ENCODE measurements around the gene CLDN4. TPM values are rescaled to one million over a fixed set of nuclear protein-coding genes. Genes with fewer than 3 reads are reported as not detected.
A peak's percentile ranks its signal among the peaks of the same experiment; 100 is the strongest.
"Not testable (repeated sequence)": the region's sequence is repeated elsewhere in the genome, so short reads cannot be mapped to it uniquely, and the experiment has no call there.

The CLDN4 gene
- total RNA-seq, 1 donor from 2014 or later = 0.71 TPM

DNA sequence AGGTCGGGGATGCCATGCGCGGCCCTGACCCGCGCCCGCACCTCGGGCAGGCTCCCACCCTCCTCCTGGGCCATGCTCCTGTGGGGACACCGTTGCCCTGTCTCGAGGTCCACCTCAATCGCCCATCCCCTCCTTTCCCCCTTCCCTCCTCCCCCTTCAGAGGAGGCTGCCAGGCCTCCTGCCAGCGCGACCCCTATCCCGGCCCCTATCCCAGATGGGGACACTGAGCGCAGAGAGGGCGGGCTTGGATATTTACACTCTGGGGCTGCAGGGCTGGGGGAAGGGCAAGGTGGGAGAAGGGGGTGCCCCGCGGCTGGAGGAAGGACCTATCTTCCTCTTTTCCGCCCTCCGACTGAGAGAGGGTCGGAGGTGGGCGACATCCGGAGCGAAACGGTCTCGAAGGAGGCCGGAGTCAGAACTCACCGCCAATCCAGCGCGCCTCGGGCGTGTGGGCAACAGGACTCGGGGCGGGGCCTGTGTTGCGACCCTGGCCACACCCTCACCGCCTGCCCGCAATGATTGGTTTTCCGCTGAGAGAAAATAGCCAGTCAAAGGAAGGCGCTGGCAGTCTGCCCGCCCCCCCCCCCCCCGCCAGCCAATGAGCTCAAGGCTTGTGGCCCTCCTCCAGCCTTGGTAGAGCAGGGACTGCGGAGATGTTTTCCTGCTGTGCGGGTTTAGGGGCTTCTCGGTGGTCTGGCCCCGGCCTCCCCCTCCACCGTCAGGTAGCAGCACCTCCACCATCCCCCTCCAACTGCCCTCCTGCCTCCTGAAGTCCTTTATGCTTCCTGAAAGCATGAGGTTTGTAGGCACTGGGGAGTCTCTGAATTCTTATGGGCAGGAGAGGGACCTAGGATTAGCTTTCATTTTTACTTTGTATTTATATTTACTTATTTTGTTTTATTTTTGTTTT is 11.5 kb downstream of the CLDN4 start, which contains the start of gene METTL27:
Gene METTL27, minus strand, starts transcription at position 450 of the 910 bp plus-strand sequence. Its CDS starts 376 bp downstream, at position 74.
- peak; percentile 95 for DNase-seq (ENCODE audit: low spot score)

DNA sequence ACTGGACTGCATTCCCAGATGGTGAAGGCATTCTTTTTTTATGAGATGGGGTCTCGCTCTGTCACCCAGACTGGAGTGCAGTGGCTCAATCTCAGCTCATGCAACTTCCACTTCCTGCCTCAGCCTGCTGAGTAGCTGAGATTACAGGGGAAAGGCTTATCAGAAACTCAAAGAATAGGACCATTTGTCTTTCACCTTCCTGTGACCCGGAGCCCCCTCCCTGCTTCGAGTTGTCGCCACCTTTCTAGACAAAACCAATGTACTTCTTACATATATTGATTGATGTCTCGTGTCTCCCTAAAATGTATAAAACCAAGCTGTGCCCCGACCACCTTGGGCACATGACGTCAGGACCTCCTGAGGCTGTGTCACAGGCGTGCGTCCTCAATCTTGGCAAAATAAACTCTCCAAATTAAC is 13.3 kb downstream of the CLDN4 start:
- DNase-seq (ENCODE audit: low spot score) = no peak

DNA sequence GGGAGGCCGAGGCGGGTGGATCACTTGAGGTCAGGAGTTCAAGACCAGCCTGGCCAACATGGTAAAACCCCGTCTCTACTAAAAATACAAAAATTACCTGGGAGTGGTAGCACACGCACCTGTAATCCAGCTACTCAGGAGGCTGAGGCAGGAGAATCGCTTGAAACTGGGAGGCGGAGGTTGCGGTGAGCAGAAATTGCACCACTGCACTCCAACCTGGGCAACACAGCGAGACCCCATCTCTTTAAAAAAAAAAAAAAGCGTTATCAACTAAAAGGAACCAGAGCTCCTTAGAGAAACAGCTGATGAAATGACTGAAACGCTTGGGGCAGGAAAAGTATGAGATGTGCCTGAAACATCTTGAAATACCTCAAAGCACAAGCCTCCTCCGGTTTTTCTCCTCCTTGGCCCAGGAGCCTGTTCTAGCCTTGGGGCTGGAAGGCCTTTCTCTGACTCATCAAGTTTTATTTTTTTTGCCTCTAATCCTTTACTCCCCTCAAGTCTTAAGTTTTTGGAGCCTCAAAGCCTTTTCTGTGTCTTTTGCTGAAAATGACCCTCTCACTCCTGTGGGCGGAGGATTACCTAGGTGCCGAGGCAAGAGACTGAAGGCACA is 14.2 kb downstream of the CLDN4 start:
- DNase-seq (ENCODE audit: low spot score) = no peak

DNA sequence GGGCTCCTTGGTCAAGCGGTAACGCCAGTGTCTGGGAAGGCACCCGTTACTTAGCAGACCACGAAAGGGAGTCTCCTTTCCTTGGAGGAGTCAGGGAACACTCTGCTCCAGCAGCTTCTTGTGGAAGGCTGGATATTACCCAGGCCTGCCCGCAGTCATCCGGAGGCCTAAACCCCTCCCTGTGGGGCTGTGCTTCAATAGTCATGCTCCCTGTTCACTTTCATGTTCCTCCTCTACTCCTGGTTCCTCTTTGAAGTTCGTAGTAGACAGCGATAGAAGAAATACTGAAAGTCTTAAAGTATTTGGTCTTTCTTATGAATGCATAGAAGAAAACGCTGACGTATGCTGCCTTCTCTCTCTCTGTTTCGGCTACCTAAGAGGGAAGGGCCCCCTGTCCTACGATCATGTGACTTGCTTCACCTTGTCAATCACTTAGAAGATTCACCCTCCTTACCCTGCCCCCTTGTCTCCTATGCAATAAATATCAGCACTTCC is 15.0 kb downstream of the CLDN4 start:
- DNase-seq (ENCODE audit: low spot score) = not testable (repeated sequence)

DNA sequence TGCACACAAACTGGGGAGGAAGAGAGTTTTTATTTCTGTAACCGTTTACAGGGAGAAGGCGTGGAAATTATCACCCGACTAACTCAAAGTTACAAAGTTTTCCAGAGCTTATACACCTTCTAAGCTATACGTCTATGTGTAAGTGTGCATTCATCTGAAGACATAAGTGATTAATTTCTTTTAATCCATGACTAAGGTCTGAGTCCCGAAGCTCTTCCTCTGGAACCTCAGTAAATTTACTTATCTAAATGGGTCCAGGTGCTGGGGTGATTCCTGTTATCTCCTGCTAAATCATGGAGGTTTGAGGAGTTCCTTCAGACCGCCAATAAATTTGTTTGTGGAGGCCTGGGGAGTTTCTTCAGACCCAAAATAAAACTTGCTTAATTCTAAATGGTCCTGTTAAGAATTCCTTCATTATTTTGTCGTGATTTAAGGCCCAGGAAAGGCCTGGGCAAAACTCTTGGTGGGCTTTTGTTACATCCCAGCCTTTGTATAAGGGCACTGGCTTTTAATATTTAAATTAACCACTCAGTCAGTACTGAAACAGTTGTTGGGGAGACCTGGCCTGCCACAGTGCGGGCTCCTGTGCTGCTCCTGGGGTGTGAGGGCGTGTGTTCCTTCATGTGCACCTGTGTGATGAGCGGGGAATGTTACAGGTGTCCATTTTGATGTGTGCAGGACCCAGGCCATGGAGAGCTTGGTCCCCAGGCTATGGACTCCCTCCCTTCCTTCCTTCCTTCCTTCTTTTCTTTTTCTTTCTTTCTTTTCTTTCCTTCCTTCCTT is 17.3 kb downstream of the CLDN4 start:
- no peak for DNase-seq (ENCODE audit: low spot score)

DNA sequence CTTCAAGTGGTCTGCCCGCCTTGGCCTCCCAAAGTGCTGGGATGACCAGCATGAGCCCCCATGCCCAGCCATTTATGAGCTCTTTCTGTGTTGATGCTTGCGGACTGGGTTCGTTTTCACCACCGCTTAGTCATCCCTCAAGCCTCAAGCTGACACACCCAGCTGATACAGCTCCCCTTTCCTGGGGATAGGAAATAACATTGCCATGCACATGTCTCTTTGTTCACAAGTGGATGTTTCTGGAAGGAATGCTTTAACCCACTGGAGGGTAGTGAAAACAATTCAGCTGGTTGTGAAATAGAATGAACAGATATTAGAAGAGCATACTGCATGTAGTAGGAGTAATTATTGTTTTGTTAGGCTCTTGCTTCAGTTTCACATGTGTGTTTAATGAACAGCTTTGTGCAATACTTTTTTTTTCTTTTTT is 20.0 kb downstream of the CLDN4 start:
- DNase-seq (ENCODE audit: low spot score) = no peak

DNA sequence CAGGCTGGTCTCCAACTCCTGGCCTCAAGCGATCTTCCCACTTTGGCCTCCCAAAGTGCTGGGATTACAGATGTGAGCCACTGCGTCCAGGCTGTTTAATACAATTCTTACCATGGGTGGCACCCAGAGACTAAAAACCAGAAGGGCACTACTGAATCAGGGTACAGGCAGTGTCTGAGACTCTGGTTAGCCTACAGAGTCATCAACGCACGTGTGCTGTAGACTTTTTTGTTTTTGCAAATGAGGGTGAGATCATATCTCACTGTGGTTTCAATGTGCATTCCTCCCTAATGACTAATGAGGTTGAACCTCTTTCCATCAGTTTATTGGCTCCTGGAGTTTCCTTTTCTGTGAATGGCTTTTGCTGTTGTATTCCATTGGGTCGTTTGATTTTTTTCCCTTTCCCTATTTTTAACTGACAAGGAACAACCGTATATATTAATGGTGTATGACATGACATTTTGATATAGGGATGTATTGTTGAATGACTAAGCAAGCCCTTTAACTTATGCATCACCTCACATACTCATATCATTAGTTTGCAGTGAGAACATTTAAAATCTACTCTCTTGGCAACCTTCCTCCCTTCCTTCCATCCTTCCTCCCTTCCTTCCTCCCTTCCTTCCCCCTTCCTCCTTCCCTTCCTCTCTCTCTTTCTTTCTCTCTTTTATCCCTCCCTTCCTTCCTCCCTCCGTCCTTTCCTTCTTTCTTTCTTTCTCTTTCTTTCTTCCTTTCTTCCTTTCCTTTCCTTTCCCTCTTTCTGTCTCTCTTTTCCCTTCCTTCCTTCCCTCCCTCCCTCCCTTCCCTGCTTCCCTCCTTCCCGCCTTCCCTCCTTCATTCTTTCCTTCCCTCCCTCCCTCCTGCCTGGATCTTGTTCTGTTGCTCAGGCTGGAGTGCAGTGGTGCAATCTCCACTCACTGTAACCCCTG is 20.9 kb downstream of the CLDN4 start:
- no peak for DNase-seq (ENCODE audit: low spot score)

DNA sequence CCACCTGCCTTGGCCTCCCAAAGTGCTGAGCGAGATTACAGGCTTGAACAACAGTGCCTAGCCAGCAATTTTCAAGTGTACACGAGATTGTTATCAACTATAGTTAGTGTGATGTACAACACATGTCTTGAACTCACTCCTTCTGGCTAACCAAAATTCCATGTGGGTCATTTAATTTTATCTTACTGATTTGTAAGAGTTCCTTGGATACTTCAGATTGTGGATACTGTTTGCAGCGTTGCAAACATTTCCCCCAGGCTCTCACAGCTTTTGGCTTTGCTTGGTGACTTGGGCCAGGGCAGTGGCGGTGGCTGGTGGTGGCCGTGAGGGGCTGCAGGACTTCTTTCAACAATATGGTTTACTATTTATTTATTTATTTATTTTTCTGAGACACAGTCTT is 21.7 kb downstream of the CLDN4 start:
- no peak for DNase-seq (ENCODE audit: low spot score)

DNA sequence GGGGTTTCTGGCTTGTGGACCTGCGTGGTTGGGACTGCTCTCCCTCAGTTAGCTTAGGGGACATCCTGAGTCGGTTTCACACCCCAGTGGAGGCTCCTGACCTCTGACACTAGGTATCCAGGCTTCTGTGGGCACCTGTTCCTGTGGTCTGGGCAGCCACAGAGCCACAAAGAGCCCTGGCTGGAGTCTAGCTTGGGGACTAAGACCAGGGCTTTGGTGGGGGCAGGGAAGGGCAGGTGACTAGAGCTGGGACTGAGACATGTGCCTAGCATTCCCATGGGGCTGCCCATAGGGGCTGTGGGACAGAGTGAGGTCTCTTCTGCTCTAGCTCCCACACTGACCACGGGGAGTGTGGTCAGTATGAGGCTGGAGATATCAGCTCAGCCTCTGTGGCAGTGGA is 26.1 kb downstream of the CLDN4 start:
- no peak for DNase-seq (ENCODE audit: low spot score)

DNA sequence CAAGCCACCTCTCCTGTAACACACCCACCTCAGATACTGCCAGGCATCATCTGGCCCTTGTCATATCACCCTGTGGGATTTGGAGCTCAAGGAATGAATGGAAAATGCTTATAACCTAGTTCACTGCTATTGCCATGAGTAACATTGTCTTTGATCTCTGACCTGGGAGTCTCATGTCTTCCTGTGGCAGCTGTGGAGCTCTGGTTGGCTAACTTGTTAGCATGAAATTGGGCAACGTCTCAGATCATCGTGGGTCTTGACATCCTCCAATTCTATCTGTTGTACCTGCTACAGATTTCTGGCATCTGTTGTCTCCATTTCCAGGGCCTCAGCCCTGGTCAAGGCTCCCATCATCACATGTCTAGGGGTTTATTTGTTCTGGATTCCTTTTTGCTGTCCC is 28.0 kb downstream of the CLDN4 start:
- DNase-seq (ENCODE audit: low spot score) = no peak

DNA sequence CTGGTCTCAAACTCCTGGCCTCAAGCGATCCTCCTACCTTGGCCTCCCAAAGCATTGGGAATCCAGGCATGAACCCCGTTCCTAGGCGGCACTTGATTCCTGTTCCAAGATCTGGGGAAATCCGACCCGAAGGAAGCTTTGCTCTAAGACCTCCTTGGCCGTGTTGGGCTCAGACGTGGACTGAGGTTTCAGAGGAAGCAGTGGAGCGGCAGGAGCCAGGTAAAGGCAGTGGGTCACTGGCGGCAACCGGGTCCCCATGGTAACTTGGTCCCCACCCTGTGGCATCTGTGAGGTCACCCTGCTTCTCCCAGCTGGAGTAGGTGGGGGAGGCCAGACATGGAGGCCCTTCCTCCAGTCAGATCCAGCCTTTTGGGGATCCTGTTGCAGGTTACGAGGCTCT is 30.1 kb downstream of the CLDN4 start, which contains the start of gene TMEM270:
Gene TMEM270, plus strand, starts transcription at position 301 of the 400 bp plus-strand sequence. Its CDS starts 36 bp downstream, at position 337.
- no peak for DNase-seq (ENCODE audit: low spot score)

DNA sequence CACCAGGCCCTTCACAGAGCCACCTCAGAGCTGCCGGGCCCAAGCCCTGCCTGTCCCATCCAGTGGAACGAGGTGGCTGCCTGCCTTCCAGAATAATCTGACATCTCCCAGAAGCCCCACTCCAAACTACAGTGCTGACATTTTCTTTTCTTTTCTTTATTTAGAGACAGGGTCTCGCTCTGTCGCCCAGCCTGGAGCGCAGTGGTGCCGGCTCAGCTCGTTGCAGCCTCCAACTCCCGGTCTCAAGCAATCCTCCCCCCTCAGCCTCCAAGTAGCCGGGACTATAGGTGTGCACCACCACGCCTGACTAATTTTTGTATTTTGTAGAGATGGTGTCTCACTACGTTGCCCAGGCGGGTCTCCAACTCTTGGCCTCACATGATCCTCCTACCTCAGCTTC is 30.5 kb downstream of the CLDN4 start:
- DNase-seq (ENCODE audit: low spot score) = no peak

DNA sequence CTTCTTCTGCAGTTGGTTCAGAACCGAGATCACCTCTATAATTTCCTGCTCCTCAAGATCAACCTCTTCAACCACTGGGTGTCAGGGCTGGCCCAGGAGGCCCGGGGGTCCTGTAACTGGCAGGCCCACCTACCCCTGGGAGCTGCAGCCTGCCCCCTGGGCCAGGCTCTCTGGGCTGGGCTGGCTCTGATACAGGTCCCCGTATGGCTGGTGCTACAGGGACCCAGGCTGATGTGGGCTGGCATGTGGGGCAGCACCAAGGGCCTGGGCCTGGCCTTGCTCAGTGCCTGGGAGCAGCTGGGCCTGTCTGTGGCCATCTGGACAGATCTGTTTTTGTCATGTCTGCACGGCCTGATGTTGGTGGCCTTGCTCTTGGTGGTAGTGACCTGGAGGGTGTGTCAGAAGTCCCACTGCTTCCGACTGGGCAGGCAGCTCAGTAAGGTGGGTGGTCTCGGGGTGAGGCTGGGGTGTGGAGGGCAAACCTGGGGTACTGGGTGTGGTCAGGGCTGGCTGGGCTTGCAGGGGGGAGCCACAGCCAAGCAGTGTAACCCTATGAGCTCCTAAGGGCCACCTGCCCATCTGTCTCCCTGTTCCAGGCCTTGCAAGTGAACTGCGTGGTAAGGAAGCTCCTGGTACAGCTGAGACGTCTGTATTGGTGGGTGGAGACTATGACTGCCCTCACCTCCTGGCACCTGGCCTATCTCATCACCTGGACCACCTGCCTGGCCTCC is 34.4 kb downstream of the CLDN4 start:
- DNase-seq (ENCODE audit: low spot score) = no peak

DNA sequence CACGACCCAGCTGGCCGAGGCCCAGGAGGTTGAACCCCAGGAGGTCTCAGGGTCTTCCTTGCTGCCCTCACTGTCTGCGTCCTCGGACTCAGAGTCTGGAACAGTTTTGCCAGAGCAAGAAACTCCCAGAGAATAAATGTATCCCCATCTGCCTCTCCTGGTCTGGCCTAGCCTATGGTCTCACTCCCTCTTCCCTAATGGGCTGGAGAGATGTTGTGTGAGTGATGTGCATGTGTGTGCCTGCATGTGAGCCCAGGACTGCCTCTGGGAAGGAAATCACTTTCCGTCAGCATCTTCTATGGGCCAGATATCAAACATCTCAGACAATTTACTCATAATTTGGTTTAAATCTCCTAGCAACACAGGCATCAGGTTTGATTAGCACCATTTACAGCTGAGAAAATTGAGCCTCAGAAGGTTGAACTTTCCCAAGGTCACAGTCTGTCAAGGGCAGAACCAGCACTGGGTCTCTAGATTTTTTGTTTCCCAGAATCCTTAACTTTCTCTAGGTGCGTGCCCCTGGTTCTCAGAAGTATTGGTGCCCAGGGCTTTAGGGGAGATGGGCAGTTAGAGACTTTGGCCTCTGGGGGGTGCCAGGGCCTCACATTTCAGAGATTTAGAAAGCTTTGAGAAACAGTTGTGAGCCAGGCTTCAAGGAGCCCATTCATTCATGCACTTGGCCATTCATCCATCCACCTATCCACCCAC is 35.1 kb downstream of the CLDN4 start:
- no peak for DNase-seq (ENCODE audit: low spot score)

DNA sequence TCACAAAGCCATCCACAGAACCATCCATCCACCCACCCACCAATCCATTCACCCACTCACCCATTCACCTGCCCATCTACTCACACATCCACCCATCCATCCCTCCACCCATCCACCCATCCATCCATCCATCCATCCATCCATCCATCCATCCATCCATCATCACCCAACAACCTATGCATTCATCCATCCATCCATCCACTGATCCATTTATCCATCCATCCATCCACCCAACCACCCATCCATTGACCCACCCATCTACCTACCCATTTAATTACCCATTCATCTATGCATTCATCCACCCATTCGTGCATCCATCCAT is 35.6 kb downstream of the CLDN4 start:
- no peak for DNase-seq (ENCODE audit: low spot score)

DNA sequence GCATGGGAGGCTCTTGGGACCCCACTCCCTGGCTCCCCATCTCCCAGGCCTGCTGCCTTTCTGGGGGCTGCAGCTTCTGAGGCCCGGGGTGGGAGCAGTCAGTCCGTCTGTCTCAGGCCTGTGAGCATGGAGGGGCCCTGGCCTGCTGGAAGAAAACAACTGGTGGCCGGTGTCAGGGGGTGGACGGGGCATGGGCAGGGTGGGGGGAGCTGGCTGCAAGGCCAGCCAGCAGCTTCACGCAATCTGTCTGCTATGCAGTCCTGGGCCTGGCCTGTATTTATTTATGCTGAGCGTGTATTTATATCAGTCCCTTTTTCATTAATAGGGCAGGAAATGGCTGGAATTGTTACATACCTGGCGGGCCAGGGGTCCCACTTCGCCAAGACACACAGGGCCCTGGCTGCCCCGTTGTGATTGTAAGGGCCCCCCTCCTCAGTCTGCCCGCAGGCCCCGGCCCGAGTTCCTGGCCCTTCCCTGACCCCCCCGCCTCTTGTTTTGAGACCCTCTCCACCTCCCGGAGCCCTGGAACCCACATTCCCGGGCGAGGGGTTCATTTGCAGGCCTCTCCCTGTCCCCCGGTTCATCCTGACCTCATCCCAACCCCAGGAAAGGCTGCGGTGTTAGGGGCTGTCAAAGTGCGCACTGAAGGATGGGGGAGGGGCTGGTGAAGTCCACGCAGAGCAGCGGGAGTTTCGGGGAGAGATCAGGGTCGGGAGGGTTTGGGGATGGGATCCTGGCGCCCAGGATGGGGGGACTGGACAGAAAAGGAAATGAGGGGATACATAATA is 38.4 kb downstream of the CLDN4 start:
- DNase-seq (ENCODE audit: low spot score) = no peak

DNA sequence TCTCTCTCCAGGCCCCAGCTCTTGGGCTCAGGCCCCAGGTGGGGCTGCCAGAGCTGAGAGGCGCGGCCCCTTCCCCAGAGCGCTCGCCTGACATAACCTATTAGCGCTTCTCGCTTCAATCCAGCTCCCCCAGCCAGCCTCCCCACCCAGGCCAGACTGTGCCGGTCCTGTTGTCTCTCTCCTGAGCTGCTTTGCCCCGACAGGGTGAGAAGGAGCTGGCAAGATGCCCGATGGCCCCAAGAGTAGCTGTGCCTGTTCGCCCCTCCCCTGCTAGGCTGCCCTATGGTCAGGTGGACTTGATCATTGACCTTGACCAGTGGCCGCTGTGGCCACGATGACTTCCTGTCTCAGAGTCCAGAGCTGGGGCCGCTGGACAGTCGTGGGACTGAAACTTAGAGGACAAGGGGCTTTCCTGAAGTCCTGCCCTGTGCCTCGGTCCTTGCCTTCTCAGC is 39.3 kb downstream of the CLDN4 start:
- no peak for DNase-seq (ENCODE audit: low spot score)
